GF-D8 (cell line): ENCODE measurements around the gene FOCAD.

ENCODE experiments used
- DNase-seq: peaks from one replicate; lab custom pipeline; 2025; lab: John Stamatoyannopoulos, UW

FOCAD gene

DNA sequence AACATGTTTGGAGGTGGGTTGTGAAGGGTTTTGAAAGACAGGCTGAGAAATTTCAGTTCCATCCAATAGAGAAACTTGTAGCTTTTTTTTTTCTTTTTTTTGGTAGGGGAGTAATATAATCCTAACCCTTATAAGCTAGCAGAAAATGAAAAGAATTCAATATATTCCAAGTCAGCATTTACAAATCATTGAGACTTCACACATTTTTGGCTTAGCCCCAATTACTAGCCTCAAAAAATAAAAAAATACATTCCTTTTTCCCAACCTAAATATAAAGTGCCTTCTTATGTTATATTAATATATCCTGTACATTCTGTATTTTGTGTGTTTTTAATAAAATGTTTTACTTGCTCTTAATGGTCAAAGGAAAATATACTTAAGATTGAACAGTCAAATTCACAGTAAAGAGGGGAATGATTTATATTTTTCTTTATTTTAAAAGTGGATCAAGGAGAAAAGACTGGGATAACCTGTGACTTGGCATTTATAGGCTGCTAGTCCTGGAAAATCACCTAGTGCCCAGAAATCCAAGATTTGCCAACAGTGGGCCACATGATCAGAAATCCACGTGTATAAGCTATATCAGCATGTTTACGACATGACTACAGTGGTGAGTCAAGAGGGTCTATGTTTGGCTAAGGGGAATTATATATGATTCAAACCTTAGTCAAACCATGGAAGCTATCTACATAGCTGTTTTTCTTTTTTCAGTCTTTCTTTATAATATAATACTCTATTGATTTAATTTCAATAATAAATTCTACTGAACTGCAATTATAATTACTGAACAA, 332.8 kb downstream of the FOCAD start:
- no peak for DNase-seq

DNA sequence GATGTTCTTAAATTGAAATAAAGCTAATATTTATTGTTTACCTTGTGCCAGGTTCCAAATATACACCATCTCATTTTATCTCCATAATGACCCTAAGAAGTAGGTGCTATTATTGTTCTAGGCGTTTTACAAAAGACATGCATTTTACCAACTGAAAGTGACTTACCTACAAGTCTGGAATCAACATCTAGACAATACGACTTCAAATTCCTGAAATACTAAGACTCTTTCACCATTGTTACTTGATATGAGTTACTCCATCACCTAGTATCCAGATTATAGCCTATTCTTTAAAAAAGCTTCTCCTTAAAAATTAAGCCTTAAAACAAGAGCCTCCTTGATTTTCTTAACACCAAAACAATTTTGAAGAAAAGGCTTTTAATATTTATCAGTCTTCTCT, 334.1 kb downstream of the FOCAD start:
- DNase-seq = no peak

DNA sequence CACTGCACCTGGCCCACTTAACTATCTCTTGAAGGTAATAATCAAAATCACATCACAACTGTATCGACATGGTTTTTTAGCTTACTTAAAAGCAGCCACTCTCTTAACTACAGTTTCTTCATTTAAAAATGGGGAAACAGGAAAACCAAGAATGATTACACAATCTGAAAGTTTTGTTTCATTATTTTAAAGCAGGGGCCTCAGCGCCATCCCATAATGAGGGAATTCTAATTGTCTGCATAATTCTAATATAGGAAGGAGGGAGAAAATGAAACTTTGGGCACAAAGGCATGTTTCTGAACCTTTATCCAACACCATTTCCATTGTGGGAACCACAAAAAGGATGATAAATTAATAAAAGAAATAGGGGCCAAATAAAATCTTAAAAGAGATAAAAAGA, 339.8 kb downstream of the FOCAD start:
- DNase-seq = peak; percentile 47

DNA sequence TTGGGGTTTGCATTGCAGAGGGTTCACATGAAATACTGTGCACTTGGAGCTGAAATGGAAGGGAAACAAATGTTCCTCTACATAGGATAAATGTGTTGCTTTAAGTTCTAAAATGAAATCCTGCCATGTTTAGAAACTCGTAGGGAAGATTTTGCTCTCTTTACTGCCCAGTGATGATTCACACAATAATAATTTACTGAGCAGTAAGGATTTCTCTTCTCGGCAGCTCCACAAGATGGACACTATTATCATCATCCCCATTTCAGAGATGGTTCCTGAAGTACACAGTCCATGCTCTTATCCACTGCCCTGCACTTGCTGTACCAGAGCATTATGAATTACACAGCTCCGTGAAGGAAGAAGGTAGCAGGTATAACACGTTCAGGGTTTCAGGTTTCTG, 343.2 kb downstream of the FOCAD start:
- DNase-seq = no peak

DNA sequence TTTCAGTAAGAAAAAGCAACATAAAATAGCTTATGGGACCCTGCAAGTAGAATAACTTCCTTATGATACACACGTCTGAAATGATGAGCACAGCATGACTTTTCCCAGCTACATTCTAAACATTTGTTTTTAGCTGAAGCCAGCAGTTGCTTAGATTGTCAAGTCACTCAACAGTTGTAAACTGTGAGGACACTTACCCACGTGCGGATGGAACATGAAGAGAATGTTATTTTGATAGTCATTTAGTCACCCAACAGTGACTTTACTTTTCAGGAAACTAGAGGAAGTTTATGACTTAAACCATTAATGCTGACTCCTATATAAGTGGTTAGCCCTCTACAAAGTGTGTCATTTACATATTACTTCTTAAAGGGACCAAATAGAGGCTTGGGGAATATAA, 344.4 kb downstream of the FOCAD start:
- DNase-seq = no peak

DNA sequence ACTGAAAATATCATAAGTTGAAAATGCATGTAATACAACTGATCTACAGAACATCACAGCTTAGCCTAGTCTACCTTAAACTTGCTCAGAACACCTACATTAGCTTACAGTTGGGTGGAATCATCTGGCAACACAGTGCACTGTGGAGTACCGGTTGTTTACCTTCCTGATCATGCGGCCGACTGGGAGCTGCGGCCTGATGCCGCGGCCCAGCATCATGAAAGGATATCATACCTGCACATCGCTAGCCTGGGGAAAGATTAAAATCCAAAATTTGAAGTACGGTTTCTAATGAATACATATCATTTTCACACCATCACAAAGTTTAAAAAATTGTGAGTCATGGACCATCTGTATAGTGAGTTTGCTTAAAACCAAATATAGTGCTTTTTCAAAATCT, 345.6 kb downstream of the FOCAD start:
- no peak for DNase-seq

DNA sequence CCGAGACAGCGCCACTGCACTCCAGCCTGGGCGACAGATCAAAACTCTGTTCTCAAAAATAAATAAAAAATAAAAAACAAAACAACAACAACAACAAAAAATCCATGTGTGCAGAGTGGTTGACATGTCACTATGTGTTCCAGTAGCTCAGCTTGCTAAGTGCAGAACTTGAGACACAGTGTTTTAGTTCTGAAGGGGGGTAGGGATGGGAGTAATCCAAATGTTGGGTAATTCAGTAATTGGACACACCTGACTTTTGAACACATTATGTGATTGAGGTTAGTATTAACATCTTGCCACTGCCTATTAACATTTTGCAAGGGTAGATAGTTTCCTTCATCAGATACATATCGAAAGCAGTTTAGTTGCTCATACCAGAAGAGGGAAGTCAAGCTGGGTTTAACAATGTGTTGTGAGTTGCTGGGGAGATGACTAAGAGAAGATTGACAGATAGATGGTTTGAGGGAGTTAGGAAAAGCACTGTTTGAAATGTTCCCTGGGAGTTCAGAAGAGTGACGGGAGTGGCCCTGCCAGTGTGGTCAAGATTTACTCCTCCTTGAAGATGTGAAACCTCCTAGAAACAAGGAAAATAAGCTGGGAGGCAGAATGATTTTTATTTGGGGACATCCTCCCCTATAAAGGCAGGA, 346.5 kb downstream of the FOCAD start:
- DNase-seq = peak; percentile 52

DNA sequence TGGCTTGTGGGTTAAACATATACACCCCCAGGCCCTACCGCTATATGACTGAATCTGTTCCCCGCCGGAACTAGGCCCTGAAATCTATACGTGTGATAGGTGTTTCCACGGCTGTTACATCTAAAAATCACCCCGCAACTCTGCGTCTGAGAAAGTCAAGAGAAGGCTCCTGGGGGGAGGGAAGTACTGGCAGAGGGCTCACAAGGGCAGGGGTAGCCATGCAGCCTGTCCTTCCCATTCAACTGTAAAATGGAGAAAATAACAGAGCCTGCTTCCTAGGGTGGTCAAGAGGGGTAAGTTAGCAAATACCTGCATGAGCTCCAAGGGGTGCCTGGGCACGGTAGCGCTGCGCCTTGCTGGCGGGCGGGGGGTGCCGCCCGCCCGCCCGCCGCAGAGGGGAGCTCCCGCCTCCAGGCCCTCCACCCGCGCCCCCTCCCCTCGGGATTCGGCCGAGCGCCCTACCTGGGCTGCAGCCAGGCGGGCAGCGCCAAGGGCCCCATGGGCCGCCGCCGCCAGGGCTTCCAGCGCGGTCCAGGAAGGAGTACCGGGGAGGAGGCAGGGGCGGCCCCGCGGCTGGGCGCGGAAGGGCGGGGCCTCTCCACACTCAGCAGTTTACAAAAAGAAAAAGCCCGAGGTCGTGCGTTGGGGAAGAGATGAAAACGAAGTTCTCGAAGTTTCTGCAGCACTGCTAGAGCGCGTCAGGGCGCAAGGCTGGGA, 347.2 kb downstream of the FOCAD start, which contains the start of gene HACD4:
TSS of gene HACD4 (minus strand) at position 550 of the 717 bp plus-strand sequence. CDS start at position 500, 50 bp downstream.
- DNase-seq = peak; percentile 38

DNA sequence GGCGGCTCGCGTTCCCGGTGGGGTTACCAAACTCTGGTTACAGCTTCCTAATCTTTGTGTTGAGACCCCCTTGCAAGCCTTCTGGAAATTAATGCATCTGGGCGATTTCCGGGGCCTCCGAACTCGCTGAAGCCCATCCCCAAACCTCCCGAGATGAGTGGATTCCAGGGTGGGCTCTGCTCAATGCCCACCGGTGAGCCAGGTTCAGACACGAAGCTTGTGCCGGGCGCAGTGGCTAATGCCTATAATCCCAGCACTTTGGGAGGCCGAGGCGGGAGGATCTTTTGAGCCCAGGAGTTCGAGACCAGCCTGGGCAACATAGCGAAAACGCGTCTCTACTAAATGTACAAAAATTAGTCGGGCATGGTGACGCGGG, 347.7 kb downstream of the FOCAD start:
- DNase-seq = no peak

DNA sequence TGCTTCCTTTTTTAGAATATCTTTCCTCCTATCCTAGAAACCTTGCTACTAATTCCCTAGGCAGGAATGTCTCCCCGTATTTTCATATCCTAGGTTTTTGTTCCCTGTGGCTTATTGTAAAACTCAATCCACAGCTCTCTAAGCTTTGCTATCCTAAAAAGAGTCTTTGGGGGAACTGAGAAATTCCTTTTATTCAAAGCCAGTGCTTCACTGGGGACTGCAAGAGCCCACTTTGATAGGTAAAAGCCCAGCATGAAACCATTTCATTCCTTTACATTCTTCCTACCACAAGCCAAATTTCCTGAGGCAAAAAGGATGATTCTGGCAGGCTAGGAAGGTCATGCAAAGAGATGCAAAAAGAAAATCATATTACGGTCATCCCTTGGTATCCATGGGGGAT, 353.2 kb downstream of the FOCAD start:
- no peak for DNase-seq

DNA sequence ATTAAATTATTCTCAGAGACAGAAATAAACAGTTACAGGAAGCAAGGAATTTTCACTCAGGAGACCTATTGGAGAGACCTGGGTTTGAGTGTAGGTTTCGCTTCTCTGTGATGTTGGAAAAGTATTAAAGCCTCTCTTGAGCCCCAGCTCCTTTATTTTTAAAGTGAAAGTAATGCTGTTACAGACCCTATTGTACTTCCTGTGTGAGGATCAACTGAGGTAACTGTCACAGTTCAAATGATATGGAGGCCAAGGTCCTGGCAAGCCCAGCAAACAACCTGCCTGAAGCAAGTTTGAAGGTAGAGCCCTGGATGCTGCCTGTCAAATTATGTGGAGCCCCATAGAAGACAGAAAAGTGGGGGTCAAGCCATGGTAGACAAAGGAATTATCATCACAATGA, 355.2 kb downstream of the FOCAD start:
- DNase-seq = no peak

DNA sequence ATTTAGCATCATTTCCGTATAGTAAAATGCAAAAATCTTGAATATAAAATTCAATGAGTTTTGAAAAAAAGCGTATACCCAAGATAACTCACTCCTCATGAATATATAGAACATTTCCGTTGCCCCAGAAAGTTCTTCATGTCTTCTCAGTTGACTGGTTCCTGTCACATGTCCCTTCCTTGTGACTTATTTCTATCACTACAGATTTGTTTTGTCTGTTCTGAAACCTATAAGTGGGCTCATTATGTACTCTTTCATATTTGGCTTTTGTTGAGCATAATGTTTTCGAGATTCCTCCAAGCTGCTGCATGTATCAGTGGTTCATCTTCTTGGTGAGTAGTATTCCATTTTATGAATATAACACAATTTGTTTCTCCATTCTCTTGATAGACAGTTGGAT, 358.4 kb downstream of the FOCAD start:
- DNase-seq = no peak

DNA sequence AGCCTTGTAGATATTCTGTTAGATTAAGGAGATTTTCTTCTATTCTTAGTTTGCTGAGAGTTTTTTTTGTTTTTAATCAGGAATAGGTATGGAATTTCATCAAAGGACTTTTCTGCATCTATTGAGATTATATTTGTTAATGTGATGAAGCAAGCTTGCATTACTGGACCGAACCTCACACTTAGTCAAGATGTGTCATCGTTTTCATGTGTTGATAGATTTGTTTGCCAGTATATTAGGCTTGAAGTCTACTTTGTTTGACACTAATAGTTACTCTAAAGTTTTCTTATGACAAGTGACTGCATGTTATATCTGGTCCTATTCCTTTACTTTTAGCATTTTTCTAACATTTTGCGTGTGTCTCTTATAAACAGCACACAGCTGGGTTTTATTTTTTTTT, 359.8 kb downstream of the FOCAD start:
- no peak for DNase-seq
